HG02973 (cell line): ENCODE results near the gene PTCRA.
"Not testable (repeated sequence)": the region's sequence is repeated elsewhere in the genome, so short reads cannot be mapped to it uniquely, and the experiment has no call there.

ENCODE experiments used
- ATAC-seq: cut with Tn5 transposase; IDR thresholded peaks from one replicate; pipeline ENCODE4 v1.9.1; 2021; ENCODE audit warnings: moderate library complexity; ENCODE audit not compliant: unreplicated experiment

The PTCRA gene

GRCh38 chr6:42915732-42916131 is at the start of gene PTCRA:
PTCRA (plus strand) TSS chr6:42916053; CDS start chr6:42916070, 17 bp downstream.
- no peak for ATAC-seq

- ATAC-seq: no peak
These were observed 45.5 kb upstream of the PTCRA start for GRCh38 chr6:42870145-42870936.

- no peak for ATAC-seq
These were observed 44.1 kb upstream of the PTCRA start for GRCh38 chr6:42871711-42872110.

- ATAC-seq: no peak
These were observed 42.5 kb upstream of the PTCRA start for GRCh38 chr6:42873313-42873712.

- ATAC-seq: no peak
These were observed 38.2 kb upstream of the PTCRA start for GRCh38 chr6:42877695-42878094.

DNA sequence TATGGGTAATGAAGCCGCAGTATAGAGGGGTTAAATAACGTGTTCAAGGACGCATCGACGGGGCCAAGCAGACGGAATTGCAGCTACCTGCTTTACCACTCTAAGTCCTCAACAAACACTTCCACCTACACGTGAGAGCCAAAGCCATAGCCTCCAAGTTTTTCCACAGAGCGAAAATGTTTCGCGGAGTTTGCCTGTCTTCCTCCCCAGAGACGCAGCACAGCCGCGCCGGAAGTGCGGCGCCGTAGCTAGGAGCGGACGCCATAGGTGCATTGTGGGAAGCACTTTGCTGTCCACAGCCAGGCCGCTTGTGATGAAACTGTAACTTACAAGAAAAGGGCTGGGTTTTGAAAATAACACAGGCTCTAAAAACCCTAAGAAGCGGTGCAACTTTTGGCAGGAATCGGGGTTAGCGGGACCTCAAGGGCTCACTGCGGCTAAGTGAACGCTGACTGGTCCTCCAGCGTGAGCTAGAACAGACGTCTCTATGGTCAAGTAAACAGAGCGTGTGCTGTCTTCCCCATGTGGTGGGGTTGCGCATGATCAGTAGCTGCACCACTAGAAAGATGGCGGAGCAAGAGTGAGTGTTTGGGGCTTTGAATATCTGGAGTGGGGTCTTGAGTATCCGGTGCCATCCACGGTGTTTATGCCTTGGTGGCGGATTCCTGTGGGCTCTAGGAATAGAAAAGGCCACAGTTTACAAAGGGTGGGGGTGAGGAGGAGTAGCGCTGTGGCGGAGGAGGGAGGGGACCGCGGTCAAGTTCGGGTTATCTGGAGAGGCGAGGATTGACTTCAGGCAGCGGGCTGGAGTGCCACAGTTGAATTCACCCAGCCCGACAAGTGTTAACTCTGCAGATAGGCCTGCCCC is 36.2 kb upstream of the PTCRA start, which contains the start of gene RPL7L1:
Gene RPL7L1, plus strand, starts transcription at position 245 of the 868 bp plus-strand sequence. Its CDS starts 295 bp downstream, at position 540.
- ATAC-seq: peak; percentile 88

GRCh38 chr6:42880240-42880817 is 35.5 kb upstream of the PTCRA start:
- ATAC-seq: not testable (repeated sequence)

DNA sequence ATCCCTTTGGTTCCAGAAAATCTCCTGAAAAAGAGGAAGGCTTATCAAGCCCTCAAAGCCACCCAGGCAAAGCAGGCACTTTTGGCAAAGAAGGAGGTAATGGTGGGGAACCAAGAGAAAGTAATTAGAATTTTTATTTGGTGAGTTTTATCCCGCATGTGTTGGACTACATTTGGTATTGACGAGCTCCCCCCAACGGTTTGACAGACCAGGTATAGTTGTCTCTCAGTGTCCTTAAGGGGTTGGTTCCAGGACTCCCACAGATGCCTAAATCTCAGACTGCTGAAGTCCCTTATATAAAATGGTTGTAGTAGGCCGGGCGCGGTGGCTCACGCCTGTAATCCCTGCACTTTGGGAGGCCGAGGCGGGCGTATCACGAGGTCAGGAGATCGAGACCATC is 35.0 kb upstream of the PTCRA start:
- ATAC-seq: not testable (repeated sequence)

GRCh38 chr6:42885702-42886101 is 30.2 kb upstream of the PTCRA start:
- ATAC-seq: no peak

GRCh38 chr6:42888201-42888600 is 27.7 kb upstream of the PTCRA start:
- ATAC-seq: not testable (repeated sequence)

- ATAC-seq: no peak
These were observed 26.0 kb upstream of the PTCRA start for GRCh38 chr6:42889815-42890214.

- ATAC-seq: peak; percentile 78
These were observed 25.3 kb upstream of the PTCRA start for GRCh38 chr6:42890311-42891198.

- no peak for ATAC-seq
These were observed 24.6 kb upstream of the PTCRA start for GRCh38 chr6:42891199-42891722.

GRCh38 chr6:42894041-42894828 is 21.6 kb upstream of the PTCRA start:
- not testable (repeated sequence) for ATAC-seq

- no peak for ATAC-seq
These were observed 19.6 kb upstream of the PTCRA start for GRCh38 chr6:42896178-42896719.

GRCh38 chr6:42898891-42899361 is 16.9 kb upstream of the PTCRA start:
- ATAC-seq: no peak

DNA sequence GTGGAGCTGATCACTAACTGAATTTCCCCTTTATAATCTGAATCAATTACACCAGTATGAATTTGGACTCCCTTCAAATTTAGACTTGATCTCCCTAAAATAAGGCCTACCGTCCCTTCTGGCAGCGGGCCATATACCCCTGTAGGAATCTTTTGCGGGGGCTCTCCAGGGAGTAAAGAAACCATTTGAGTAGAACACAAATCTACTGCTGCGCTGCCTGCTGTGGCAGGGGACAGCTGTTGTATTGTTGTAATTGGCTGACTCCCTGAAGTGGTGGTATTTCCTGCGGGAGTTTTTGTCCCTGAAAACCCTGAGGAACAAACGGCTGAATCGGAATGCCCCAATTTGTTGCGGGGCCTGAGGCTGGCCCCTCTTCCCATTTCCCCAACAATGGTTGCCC is 16.0 kb upstream of the PTCRA start:
- no peak for ATAC-seq

- ATAC-seq: no peak
These were observed 14.3 kb upstream of the PTCRA start for GRCh38 chr6:42901538-42901957.
